Measurements from ENCODE around the gene ARSG. TPM values are rescaled to one million over a fixed set of nuclear protein-coding genes. Genes with fewer than 3 reads are reported as not detected.

ARSG gene
- total RNA-seq, 2 experiments from 2014 or later, result 11.7 to 13.8 TPM

GRCh38 chr17:68314916-68315535, 23.7 kb downstream of the ARSG start:
- DNase-seq, result peak; percentile 35
- Mint-ChIP-seq H3K9me3 (peaks cover 2% of the 10 kb centered on the region), H3K4me3 (peak overlapping the region; percentile 42), H3K27me3 (no peaks in the 10 kb centered on the region), H3K36me3 (ENCODE audit: low read depth) (peaks cover 12% of the 10 kb centered on the region), H3K27ac (peak overlapping the region; percentile 89), H3K4me1 (peaks cover 58% of the 10 kb centered on the region)
- ChIA-PET POLR2A (no interaction called here), CTCF (interaction anchor here (0.5 to 6.0 kb wide), 8 partner anchors 10 to 257 kb away, joined by 3 to 24 read pairs (median 3); no protein-coding TSS in a partner anchor)

DNA sequence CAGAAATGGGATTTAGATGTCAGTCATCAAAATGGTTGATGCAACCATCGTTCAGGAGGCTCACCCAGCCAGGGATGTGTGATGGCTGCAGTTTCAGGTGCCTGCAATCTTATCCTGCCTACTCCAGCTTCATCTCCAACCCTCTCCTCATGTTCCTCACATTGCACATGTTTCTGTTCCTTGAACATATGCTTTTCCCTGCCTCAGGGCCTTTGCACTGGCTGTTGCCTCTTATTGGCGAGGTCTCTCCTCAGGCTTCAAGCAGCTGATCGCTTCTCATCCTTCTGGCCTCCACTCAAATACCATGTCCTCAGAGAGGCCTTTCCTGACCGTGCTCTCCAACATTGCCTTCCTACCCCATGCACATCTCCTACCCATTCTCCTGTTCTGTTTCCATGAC, 24.6 kb downstream of the ARSG start:
- Mint-ChIP-seq H3K27ac (peak overlapping the region; percentile 11), H3K4me3 (no peak overlapping the region)
- CTCF ChIA-PET, result interaction anchor here (1.4 to 6.0 kb wide), 3 partner anchors 9 to 83 kb away, joined by 4 to 24 read pairs (median 4); no protein-coding TSS in a partner anchor

DNA sequence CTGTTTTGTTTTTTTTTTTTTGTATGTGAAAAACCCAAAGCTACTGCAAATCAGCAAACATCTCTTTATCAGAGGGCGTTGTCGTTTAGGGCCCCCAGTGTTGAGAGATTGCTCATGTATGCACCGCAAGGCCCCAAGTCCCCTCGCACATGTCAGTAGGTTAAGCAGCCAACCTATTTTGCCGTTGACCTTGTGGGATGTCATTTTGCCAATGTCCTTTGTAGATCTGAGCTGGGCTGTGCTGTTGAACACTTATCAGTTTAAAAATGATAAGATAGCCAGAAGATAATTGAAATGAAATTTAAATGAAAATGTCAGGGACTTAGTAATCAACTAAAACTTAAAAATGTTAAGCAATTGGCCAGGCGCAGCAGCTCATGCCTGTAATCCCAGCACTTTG, 26.2 kb downstream of the ARSG start:
- H3K4me3 Mint-ChIP-seq, result no peak overlapping the region
- peaks cover 7% of the 10 kb centered on the region for H3K36me3 Mint-ChIP-seq (ENCODE audit: low read depth)
- no peak for DNase-seq
- H3K27me3 Mint-ChIP-seq, result no peaks in the 10 kb centered on the region
- ChIA-PET CTCF (interaction anchor here (0.6 to 6.0 kb wide), 2 partner anchors 7 to 55 kb away, joined by 3 to 24 read pairs; no protein-coding TSS in a partner anchor), POLR2A (no interaction called here)
- H3K4me1 Mint-ChIP-seq, result peaks cover 36% of the 10 kb centered on the region
- peaks cover 2% of the 10 kb centered on the region for H3K9me3 Mint-ChIP-seq
- no peak overlapping the region for H3K27ac Mint-ChIP-seq

More for the DNA sequence above, 24.6 kb downstream of the ARSG start:
- H3K9me3 Mint-ChIP-seq, result peaks cover 2% of the 10 kb centered on the region
- H3K36me3 Mint-ChIP-seq (ENCODE audit: low read depth), result peaks cover 13% of the 10 kb centered on the region
- POLR2A ChIA-PET, result no interaction called here
- H3K27me3 Mint-ChIP-seq, result no peaks in the 10 kb centered on the region
- DNase-seq, result no peak
- peaks cover 49% of the 10 kb centered on the region for H3K4me1 Mint-ChIP-seq

GRCh38 chr17:68318103-68318991, 27.1 kb downstream of the ARSG start:
- peak overlapping the region; percentile 37 for H3K27ac Mint-ChIP-seq
- peaks cover 7% of the 10 kb centered on the region for H3K36me3 Mint-ChIP-seq (ENCODE audit: low read depth)
- POLR2A ChIA-PET, result no interaction called here
- peaks cover 2% of the 10 kb centered on the region for H3K9me3 Mint-ChIP-seq
- H3K4me3 Mint-ChIP-seq, result no peak overlapping the region
- H3K4me1 Mint-ChIP-seq, result peaks cover 29% of the 10 kb centered on the region
- CTCF ChIA-PET, result interaction anchor here (0.6 to 2.7 kb wide), 2 partner anchors 12 to 43 kb away, joined by 3 to 14 read pairs; no protein-coding TSS in a partner anchor
- no peak for DNase-seq
- no peaks in the 10 kb centered on the region for H3K27me3 Mint-ChIP-seq

DNA sequence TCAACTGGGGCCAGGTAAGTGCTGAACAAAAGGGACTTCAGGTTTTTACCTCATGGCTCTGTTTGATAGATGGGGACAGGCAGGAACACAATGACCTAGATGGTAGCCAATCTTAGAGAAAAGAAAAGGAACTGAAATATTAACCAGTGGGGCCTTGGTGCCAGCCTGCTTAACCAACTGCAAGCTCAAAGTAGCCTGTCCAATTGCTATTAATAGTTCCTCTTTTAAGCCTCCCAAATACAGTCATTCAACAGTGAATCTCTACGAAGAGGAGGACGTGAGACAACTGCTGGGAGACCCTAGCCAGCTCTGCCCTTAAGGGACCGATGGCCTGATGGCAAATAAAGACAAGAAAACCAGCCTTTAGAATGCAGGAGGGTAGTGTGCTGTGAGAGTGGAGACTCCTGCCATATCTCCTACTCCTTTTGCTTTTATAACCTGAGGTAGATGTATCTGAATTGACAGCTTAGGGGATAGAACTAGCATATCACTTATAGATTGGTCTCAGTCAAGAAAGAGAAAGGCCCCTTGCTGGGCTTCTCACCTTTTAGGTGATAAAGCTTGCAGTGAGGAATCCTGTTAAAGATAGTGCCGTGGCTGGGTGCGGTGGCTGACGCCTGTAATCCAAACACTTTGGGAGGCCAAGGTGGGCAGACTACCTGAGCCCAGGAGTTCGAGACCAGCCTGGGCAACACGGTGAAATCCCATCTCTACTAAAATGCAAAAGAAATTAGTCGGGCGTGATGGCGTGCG, 28.3 kb downstream of the ARSG start:
- ChIA-PET POLR2A (no interaction called here), CTCF (interaction anchor here (1.0 to 2.7 kb wide), 6 partner anchors 8 to 30 kb away, joined by 3 to 14 read pairs (median 3); no protein-coding TSS in a partner anchor)
- DNase-seq, result no peak
- H3K36me3 Mint-ChIP-seq (ENCODE audit: low read depth), result peaks cover 6% of the 10 kb centered on the region
- H3K4me1 Mint-ChIP-seq, result peaks cover 31% of the 10 kb centered on the region
- H3K9me3 Mint-ChIP-seq, result peaks cover 2% of the 10 kb centered on the region
- H3K27me3 Mint-ChIP-seq, result no peaks in the 10 kb centered on the region
- no peak overlapping the region for H3K4me3 Mint-ChIP-seq
- H3K27ac Mint-ChIP-seq, result no peak overlapping the region

- CTCF ChIA-PET, result interaction anchor here (1.0 to 2.7 kb wide), 5 partner anchors 7 to 27 kb away, joined by 3 to 14 read pairs (median 3); no protein-coding TSS in a partner anchor
Observed at GRCh38 chr17:68320311-68320865, 29.1 kb downstream of the ARSG start.

GRCh38 chr17:68320943-68321555, 29.8 kb downstream of the ARSG start:
- Mint-ChIP-seq H3K4me3 (no peak overlapping the region), H3K27me3 (no peaks in the 10 kb centered on the region), H3K4me1 (peaks cover 26% of the 10 kb centered on the region), H3K36me3 (ENCODE audit: low read depth) (peaks cover 5% of the 10 kb centered on the region), H3K9me3 (no peaks in the 10 kb centered on the region), H3K27ac (no peak overlapping the region)
- POLR2A ChIA-PET, result no interaction called here
- CTCF ChIA-PET, result interaction anchor here (0.6 to 2.7 kb wide), 6 partner anchors 9 to 115 kb away, joined by 3 to 14 read pairs (median 4); no protein-coding TSS in a partner anchor
- no peak for DNase-seq

More at GRCh38 chr17:68320311-68320865, 29.1 kb downstream of the ARSG start:
- H3K4me1 Mint-ChIP-seq, result peaks cover 28% of the 10 kb centered on the region
- no peak overlapping the region for H3K27ac Mint-ChIP-seq
- H3K4me3 Mint-ChIP-seq, result no peak overlapping the region
- H3K36me3 Mint-ChIP-seq (ENCODE audit: low read depth), result peaks cover 8% of the 10 kb centered on the region
- POLR2A ChIA-PET, result no interaction called here
- H3K9me3 Mint-ChIP-seq, result no peaks in the 10 kb centered on the region
- H3K27me3 Mint-ChIP-seq, result no peaks in the 10 kb centered on the region
- no peak for DNase-seq

DNA sequence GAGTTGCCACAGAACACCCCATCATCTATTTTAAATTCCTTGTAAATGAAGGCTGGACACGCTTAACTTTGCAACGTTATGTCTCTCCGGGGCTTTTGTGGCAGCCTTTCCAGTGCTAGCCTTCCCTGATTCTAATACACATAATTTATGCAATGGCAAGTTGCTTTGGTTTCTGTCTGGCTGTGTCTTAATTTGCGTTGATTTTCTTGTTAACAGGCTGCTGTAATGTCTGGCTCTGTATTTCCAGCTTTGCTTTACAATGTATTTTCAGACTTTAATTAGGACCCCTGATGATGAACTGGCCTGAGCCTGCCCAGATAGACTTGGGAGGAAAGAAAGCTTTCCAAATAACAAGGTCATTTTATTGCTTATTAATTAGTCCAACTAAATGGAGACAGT, 30.3 kb downstream of the ARSG start:
- peaks cover 3% of the 10 kb centered on the region for H3K36me3 Mint-ChIP-seq (ENCODE audit: low read depth)
- H3K4me3 Mint-ChIP-seq, result no peak overlapping the region
- POLR2A ChIA-PET, result no interaction called here
- H3K27ac Mint-ChIP-seq, result no peak overlapping the region
- H3K9me3 Mint-ChIP-seq, result no peaks in the 10 kb centered on the region
- CTCF ChIA-PET, result interaction anchor here (0.6 to 2.7 kb wide), 7 partner anchors 9 to 115 kb away, joined by 3 to 14 read pairs (median 4); partner anchors contain the start of genes ARSG and SLC16A6
- H3K27me3 Mint-ChIP-seq, result no peaks in the 10 kb centered on the region
- DNase-seq, result no peak
- H3K4me1 Mint-ChIP-seq, result peaks cover 24% of the 10 kb centered on the region

- Mint-ChIP-seq H3K27me3 (no peaks in the 10 kb centered on the region), H3K36me3 (ENCODE audit: low read depth) (peaks cover 6% of the 10 kb centered on the region), H3K4me3 (no peak overlapping the region), H3K27ac (no peak overlapping the region), H3K4me1 (peaks cover 22% of the 10 kb centered on the region), H3K9me3 (no peaks in the 10 kb centered on the region)
- no peak for DNase-seq
- POLR2A ChIA-PET, result no interaction called here
- CTCF ChIA-PET, result interaction anchor here (1.3 to 1.7 kb wide), 2 partner anchors 23 to 31 kb away, joined by 4 to 5 read pairs; partner anchors contain the start of genes ARSG and SLC16A6
Observed at GRCh38 chr17:68322630-68323029, 31.3 kb downstream of the ARSG start.

GRCh38 chr17:68324114-68324513, 32.8 kb downstream of the ARSG start:
- Mint-ChIP-seq H3K27me3 (no peaks in the 10 kb centered on the region), H3K36me3 (ENCODE audit: low read depth) (peaks cover 6% of the 10 kb centered on the region), H3K4me3 (no peak overlapping the region), H3K4me1 (peaks cover 22% of the 10 kb centered on the region), H3K9me3 (no peaks in the 10 kb centered on the region), H3K27ac (no peak overlapping the region)
- DNase-seq, result no peak
- CTCF ChIA-PET, result interaction anchor here (0.7 to 3.9 kb wide), 7 partner anchors 10 to 75 kb away, joined by 3 to 24 read pairs (median 4); no protein-coding TSS in a partner anchor
- POLR2A ChIA-PET, result no interaction called here

DNA sequence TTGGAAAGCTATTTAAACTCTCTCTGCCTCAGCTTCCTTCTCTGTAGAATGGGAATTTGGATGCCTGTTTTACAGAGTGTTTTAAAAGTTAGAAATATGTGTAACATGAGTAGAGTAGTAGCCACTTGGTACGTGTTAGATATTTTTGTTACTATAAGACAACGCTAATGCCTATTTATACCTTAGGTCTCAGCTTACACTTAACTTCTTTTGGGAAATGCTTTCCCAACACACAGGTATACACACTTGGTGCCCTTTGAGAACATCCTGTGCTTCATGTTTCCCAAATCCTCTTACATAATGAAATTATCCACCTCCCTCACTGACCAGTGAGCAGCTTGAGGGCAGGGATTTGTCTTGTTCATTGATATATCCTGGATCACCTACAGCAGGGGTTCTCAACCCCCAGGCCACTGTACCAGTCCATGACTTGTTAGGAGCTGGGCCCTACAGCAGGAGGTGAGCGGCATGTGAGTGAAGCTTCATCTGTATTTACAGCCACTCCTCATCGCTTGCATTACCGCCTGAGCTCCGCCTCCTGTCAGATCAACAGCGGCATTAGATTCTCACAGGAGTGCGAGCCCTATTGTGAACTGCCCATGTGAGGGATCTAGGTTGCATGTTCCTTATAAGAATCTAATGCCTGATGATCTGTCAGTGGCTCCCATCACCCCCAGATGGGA, 33.5 kb downstream of the ARSG start:
- Mint-ChIP-seq H3K4me1 (peaks cover 22% of the 10 kb centered on the region), H3K27me3 (no peaks in the 10 kb centered on the region), H3K4me3 (no peak overlapping the region), H3K27ac (peak overlapping the region; percentile 44), H3K36me3 (ENCODE audit: low read depth) (peaks cover 6% of the 10 kb centered on the region), H3K9me3 (no peaks in the 10 kb centered on the region)
- CTCF ChIA-PET, result interaction anchor here (0.7 to 3.9 kb wide), 6 partner anchors 10 to 75 kb away, joined by 3 to 24 read pairs (median 4); no protein-coding TSS in a partner anchor
- no peak for DNase-seq
- POLR2A ChIA-PET, result no interaction called here

Data from activated CD4-positive, alpha-beta T cell treated with anti-CD3 and anti-CD28 coated beads, Interleukin-2, amount 10 ng/mL, durations not matched to agents 7 days and 5 days (primary cell).